ENCODE data around the gene ZBTB4.

DNA sequence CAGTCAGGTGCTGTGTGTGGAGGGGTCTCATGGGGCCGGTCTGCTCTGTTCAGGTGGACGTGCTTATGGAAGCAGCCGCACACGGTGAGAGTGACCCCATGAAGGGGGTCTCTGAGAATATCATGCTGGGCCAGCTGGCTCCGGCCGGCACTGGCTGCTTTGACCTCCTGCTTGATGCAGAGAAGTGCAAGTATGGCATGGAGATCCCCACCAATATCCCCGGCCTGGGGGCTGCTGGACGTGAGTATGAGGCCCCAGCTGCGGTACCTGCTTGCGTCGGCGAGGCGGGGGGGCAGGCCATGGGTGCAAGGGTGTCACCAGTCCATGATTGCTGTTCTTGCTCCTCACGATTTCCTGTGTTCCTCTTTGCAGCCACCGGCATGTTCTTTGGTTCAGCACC, 32.7 kb upstream of the ZBTB4 start:
- TF ChIP-seq, protein P1, sequence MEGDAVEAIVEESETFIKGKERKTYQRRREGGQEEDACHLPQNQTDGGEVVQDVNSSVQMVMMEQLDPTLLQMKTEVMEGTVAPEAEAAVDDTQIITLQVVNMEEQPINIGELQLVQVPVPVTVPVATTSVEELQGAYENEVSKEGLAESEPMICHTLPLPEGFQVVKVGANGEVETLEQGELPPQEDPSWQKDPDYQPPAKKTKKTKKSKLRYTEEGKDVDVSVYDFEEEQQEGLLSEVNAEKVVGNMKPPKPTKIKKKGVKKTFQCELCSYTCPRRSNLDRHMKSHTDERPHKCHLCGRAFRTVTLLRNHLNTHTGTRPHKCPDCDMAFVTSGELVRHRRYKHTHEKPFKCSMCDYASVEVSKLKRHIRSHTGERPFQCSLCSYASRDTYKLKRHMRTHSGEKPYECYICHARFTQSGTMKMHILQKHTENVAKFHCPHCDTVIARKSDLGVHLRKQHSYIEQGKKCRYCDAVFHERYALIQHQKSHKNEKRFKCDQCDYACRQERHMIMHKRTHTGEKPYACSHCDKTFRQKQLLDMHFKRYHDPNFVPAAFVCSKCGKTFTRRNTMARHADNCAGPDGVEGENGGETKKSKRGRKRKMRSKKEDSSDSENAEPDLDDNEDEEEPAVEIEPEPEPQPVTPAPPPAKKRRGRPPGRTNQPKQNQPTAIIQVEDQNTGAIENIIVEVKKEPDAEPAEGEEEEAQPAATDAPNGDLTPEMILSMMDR (conservative IDR thresholded peaks at IDR 0.05 in 1 of 2, IDR thresholded peaks at IDR 0.05 in 1 of 2; ENCODE audit: extremely low read depth in 1 of 2, insufficient read depth in 1 of 2, low read depth in 1 of 2, low read length in 2 of 2) = no peak
- TF ChIP-seq EZH2 (IDR thresholded peaks at IDR 0.05; ENCODE audit: borderline replicate concordance, low read length) = no peak
